Measurements from ENCODE around the gene FARS2.

GRCh38 chr6:5246141-5247097 is 14.9 kb upstream of the FARS2 start:
- TF ChIP-seq GATA2 (IDR thresholded peaks at IDR 0.05; ENCODE audit: low read depth, low read length) (no peak), GATA3 (IDR thresholded peaks at IDR 0.05; ENCODE audit: low read depth, low read length) (no peak)
